HepG2 (cell line): Measurements from ENCODE around the gene TNP2. TPM values are rescaled to one million over a fixed set of nuclear protein-coding genes. Genes with fewer than 3 reads are reported as not detected.

Source experiments
- GTF2F1 ChIP-seq: fragments of 150-350 bp; IDR thresholded peaks from 2 replicates; pipeline ENCODE4 v1.6.1; 2014; ENCODE audit warnings: low read length
- PHF20 ChIP-seq: sonication (generic); formaldehyde crosslinking; IDR thresholded peaks from 2 replicates; pipeline ENCODE4 v1.5.0; 2020; ENCODE audit warnings: mild to moderate bottlenecking, missing genetic modification reagents
- RAD21 ChIP-seq: fragments of 450-650 bp; formaldehyde crosslinking; IDR thresholded peaks from 2 replicates; pipeline ENCODE4 v1.5.0; 2020; ENCODE audit warnings: mild to moderate bottlenecking
- ZFX ChIP-seq: sonication (generic); formaldehyde crosslinking; IDR thresholded peaks from 2 replicates; pipeline ENCODE4 v1.4.0; 2020; ENCODE audit warnings: mild to moderate bottlenecking, low read depth, missing genetic modification reagents, moderate library complexity
- polyA plus RNA-seq, 8 experiments: library from polyadenylated mRNA; depleted of rRNA in 3 of 8; stranded (reverse) in 7 of 8; unstranded in 1 of 8; fragments of >200 nt; fragmentation: Illumina TruSeq in 4 of 8; extraction: Trizol in 4 of 8; gene quantifications; 2 replicates each; pipeline versions ENCODE4 v1.2.1 to v1.2.3, GENCODE V29; 2011 to 2016; ENCODE audit warnings: low read depth in 4 of 8, missing spikeins in 1 of 8, mixed read lengths in 1 of 8; ENCODE audit not compliant: insufficient read depth in 1 of 8
- total RNA-seq, 5 experiments: library from RNA; depleted of rRNA; stranded (reverse); fragments of >200 nt; fragmentation: Illumina TruSeq; extraction: Trizol; gene quantifications; 2 replicates each; pipeline ENCODE4 v1.2.3, GENCODE V29; 2016; ENCODE audit warnings: low read depth in 1 of 5
- TF ChIP-seq, protein P1 (sequence below): sonication (generic); formaldehyde crosslinking; IDR thresholded peaks from one replicate; pipeline ENCODE4 v1.5.1; 2020; ENCODE audit warnings: mild to moderate bottlenecking, missing genetic modification reagents; ENCODE audit errors: not compliant biosample characterization
- TF ChIP-seq, protein P2 (sequence below): sonication (generic); formaldehyde crosslinking; IDR thresholded peaks from 2 replicates; pipeline ENCODE4 v1.5.1; 2020; ENCODE audit warnings: missing genetic modification reagents, mild to moderate bottlenecking, borderline replicate concordance
- TF ChIP-seq, protein P3 (sequence below): sonication (generic); formaldehyde crosslinking; IDR thresholded peaks from 2 replicates; pipeline ENCODE4 v1.5.0; 2020; ENCODE audit warnings: mild to moderate bottlenecking, missing genetic modification reagents
- TF ChIP-seq, protein P4 (sequence below): sonication (generic); formaldehyde crosslinking; IDR thresholded peaks from 2 replicates; pipeline ENCODE4 v1.4.0; 2020; ENCODE audit warnings: missing genetic modification reagents, borderline replicate concordance

Gene TNP2
- total and polyA plus RNA-seq, 2 of the 13 experiments (the other 11 are each of a cell fraction or from before 2014, with no cell fraction given): not detected

DNA sequence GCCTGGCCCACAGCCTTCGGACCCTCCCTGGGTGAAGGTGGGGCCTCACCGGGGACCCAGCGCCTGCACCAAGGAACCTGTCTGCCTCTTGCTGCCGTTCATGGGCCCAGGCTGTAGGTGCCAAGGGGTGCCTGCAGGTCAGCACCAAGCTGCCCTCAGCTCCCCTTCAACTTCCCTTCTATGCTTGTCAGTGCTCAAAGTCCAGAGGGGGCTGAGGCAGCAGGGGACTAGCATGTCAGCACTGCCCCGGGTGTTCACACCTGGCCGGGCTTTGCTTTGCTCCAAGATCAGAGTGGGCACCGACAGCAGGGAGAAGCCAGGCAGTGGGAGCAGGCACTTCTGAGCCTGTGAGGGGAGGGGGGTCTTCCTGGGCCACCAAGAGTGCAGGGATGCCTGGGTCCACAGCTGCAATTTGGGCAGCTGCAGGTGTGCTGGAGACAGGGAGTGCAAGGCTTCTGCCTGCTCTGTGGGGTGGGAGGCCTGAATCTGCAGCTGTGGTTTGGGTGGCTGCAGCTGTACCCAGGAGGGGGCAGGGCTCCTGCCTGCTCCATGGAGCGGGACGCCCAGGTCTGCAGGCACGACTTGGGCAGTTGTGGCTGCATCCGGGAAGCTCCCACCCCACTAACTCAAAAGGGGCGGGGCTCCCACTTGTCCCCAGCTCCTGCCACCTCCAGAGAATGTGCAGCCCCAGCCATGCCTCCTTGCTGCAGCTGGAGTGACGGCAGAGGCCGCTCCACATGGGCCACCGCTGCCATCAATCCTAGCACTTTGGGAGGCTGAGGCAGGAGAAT lies 39.6 kb upstream of the TNP2 start (continued):
- TF ChIP-seq, protein P1, sequence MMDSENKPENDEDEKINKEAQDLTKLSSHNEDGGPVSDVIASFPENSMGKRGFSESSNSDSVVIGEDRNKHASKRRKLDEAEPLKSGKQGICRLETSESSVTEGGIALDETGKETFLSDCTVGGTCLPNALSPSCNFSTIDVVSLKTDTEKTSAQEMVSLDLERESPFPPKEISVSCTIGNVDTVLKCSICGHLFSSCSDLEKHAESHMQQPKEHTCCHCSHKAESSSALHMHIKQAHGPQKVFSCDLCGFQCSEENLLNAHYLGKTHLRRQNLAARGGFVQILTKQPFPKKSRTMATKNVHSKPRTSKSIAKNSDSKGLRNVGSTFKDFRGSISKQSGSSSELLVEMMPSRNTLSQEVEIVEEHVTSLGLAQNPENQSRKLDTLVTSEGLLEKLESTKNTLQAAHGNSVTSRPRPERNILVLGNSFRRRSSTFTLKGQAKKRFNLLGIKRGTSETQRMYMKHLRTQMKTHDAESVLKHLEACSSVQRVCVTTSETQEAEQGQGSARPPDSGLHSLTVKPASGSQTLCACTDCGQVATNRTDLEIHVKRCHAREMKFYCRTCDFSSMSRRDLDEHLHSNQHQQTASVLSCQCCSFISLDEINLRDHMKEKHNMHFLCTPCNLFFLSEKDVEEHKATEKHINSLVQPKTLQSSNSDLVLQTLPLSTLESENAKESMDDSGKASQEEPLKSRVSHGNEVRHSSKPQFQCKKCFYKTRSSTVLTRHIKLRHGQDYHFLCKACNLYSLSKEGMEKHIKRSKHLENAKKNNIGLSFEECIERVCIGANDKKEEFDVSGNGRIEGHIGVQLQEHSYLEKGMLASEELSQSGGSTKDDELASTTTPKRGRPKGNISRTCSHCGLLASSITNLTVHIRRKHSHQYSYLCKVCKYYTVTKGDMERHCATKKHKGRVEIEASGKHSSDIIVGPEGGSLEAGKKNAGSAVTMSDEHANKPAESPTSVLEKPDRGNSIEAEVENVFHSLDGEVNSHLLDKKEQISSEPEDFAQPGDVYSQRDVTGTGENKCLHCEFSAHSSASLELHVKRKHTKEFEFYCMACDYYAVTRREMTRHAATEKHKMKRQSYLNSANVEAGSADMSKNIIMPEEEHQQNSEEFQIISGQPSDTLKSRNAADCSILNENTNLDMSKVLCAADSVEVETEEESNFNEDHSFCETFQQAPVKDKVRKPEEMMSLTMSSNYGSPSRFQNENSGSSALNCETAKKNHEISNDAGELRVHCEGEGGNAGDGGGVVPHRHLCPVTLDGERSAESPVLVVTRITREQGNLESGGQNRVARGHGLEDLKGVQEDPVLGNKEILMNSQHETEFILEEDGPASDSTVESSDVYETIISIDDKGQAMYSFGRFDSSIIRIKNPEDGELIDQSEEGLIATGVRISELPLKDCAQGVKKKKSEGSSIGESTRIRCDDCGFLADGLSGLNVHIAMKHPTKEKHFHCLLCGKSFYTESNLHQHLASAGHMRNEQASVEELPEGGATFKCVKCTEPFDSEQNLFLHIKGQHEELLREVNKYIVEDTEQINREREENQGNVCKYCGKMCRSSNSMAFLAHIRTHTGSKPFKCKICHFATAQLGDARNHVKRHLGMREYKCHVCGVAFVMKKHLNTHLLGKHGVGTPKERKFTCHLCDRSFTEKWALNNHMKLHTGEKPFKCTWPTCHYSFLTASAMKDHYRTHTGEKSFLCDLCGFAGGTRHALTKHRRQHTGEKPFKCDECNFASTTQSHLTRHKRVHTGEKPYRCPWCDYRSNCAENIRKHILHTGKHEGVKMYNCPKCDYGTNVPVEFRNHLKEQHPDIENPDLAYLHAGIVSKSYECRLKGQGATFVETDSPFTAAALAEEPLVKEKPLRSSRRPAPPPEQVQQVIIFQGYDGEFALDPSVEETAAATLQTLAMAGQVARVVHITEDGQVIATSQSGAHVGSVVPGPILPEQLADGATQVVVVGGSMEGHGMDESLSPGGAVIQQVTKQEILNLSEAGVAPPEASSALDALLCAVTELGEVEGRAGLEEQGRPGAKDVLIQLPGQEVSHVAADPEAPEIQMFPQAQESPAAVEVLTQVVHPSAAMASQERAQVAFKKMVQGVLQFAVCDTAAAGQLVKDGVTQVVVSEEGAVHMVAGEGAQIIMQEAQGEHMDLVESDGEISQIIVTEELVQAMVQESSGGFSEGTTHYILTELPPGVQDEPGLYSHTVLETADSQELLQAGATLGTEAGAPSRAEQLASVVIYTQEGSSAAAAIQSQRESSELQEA (CRISPR knock-in tag): peak; percentile 56
- TF ChIP-seq RAD21 (CRISPR knock-in tag): no peak; the same call in 1 of the 2 replicates
- no peak for TF ChIP-seq GTF2F1
- no peak for TF ChIP-seq PHF20 (CRISPR knock-in tag)
- TF ChIP-seq, protein P2, sequence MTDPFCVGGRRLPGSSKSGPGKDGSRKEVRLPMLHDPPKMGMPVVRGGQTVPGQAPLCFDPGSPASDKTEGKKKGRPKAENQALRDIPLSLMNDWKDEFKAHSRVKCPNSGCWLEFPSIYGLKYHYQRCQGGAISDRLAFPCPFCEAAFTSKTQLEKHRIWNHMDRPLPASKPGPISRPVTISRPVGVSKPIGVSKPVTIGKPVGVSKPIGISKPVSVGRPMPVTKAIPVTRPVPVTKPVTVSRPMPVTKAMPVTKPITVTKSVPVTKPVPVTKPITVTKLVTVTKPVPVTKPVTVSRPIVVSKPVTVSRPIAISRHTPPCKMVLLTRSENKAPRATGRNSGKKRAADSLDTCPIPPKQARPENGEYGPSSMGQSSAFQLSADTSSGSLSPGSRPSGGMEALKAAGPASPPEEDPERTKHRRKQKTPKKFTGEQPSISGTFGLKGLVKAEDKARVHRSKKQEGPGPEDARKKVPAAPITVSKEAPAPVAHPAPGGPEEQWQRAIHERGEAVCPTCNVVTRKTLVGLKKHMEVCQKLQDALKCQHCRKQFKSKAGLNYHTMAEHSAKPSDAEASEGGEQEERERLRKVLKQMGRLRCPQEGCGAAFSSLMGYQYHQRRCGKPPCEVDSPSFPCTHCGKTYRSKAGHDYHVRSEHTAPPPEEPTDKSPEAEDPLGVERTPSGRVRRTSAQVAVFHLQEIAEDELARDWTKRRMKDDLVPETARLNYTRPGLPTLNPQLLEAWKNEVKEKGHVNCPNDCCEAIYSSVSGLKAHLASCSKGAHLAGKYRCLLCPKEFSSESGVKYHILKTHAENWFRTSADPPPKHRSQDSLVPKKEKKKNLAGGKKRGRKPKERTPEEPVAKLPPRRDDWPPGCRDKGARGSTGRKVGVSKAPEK (CRISPR knock-in tag): 0 out of 2 replicates have a peak, but pooled peaks have one; percentile 86
- TF ChIP-seq, protein P3, sequence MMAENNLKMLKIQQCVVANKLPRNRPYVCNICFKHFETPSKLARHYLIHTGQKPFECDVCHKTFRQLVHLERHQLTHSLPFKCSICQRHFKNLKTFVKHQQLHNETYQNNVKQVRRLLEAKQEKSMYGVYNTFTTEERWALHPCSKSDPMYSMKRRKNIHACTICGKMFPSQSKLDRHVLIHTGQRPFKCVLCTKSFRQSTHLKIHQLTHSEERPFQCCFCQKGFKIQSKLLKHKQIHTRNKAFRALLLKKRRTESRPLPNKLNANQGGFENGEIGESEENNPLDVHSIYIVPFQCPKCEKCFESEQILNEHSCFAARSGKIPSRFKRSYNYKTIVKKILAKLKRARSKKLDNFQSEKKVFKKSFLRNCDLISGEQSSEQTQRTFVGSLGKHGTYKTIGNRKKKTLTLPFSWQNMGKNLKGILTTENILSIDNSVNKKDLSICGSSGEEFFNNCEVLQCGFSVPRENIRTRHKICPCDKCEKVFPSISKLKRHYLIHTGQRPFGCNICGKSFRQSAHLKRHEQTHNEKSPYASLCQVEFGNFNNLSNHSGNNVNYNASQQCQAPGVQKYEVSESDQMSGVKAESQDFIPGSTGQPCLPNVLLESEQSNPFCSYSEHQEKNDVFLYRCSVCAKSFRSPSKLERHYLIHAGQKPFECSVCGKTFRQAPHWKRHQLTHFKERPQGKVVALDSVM (CRISPR knock-in tag): no peak
- TF ChIP-seq, protein P4, sequence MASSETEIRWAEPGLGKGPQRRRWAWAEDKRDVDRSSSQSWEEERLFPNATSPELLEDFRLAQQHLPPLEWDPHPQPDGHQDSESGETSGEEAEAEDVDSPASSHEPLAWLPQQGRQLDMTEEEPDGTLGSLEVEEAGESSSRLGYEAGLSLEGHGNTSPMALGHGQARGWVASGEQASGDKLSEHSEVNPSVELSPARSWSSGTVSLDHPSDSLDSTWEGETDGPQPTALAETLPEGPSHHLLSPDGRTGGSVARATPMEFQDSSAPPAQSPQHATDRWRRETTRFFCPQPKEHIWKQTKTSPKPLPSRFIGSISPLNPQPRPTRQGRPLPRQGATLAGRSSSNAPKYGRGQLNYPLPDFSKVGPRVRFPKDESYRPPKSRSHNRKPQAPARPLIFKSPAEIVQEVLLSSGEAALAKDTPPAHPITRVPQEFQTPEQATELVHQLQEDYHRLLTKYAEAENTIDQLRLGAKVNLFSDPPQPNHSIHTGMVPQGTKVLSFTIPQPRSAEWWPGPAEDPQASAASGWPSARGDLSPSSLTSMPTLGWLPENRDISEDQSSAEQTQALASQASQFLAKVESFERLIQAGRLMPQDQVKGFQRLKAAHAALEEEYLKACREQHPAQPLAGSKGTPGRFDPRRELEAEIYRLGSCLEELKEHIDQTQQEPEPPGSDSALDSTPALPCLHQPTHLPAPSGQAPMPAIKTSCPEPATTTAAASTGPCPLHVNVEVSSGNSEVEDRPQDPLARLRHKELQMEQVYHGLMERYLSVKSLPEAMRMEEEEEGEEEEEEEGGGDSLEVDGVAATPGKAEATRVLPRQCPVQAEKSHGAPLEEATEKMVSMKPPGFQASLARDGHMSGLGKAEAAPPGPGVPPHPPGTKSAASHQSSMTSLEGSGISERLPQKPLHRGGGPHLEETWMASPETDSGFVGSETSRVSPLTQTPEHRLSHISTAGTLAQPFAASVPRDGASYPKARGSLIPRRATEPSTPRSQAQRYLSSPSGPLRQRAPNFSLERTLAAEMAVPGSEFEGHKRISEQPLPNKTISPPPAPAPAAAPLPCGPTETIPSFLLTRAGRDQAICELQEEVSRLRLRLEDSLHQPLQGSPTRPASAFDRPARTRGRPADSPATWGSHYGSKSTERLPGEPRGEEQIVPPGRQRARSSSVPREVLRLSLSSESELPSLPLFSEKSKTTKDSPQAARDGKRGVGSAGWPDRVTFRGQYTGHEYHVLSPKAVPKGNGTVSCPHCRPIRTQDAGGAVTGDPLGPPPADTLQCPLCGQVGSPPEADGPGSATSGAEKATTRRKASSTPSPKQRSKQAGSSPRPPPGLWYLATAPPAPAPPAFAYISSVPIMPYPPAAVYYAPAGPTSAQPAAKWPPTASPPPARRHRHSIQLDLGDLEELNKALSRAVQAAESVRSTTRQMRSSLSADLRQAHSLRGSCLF (CRISPR knock-in tag): no peak
- peak; percentile 62 for TF ChIP-seq ZFX (CRISPR knock-in tag)
